ES-I3 (cell line): ENCODE measurements around the gene MRPS34.

ENCODE experiments used
- H3K36me3 ChIP-seq: 2 replicates; pipeline ENCODE4 v1.6.1; 2013; ENCODE audit warnings: mild to moderate bottlenecking, low read length, control low read depth, moderate library complexity; ENCODE audit not compliant: insufficient read depth
- H3K4me1 ChIP-seq: 2 replicates; pipeline ENCODE4 v1.6.1; 2013; ENCODE audit warnings: mild to moderate bottlenecking, control low read depth, low read length; ENCODE audit not compliant: insufficient read depth
- H3K9ac ChIP-seq: 2 replicates; pipeline ENCODE4 v1.6.1; 2013; ENCODE audit warnings: low read depth, mild to moderate bottlenecking, low read length, moderate library complexity
- H3K9me3 ChIP-seq: 2 replicates; pipeline ENCODE4 v1.6.1; 2013; ENCODE audit warnings: mild to moderate bottlenecking, low read length, moderate library complexity; ENCODE audit not compliant: control insufficient read depth, insufficient read depth

MRPS34 gene

DNA sequence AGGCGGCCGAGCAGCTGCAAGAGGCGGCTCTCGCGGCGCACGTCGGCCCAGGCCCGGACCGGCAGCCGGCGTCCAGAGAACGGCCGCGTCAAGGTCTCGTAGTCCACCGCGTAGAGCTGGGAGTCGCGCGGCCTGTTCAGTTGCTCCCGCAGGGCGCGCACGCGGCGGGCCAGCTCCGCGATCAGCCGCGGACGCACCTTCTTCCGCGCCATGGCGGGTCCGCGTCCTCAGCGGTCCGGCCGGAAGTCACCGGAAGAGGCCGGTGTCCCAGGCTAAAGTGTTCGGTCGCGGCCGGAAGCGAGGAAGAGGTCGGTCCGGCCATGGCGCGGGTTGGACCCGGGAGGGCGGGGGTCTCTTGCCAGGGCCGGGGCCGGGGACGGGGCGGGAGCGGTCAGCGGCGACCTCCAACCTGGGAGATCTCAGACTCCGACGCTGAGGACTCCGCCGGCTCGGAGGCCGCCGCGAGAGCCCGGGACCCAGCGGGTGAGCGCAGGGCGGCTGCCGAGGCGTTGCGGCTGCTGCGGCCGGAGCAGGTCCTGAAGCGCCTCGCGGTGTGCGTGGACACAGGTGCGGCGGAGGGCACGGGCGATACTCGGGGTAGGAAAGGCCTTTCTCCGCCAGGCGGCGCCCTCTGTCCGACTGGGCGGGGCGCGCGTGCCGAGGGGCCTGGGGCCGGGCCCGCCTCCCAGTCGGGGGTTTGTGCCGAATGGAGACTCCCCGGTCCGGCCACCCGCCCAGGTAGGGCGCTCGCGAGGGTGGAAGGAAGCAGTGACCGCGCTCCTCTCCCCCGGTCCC lies at the start of gene MRPS34:
Gene MRPS34, minus strand, starts transcription at position 227 of the 795 bp plus-strand sequence. Its CDS starts 15 bp downstream, at position 212.
- no peaks in the 10 kb centered on the region for H3K9me3 ChIP-seq
- H3K9ac ChIP-seq: peak within 1 kb of the TSS; percentile 92
- H3K4me1 ChIP-seq: no peaks in the 10 kb centered on the region
- H3K36me3 ChIP-seq: no peaks in the 10 kb centered on the region; the same call in 1 of the 2 replicates

DNA sequence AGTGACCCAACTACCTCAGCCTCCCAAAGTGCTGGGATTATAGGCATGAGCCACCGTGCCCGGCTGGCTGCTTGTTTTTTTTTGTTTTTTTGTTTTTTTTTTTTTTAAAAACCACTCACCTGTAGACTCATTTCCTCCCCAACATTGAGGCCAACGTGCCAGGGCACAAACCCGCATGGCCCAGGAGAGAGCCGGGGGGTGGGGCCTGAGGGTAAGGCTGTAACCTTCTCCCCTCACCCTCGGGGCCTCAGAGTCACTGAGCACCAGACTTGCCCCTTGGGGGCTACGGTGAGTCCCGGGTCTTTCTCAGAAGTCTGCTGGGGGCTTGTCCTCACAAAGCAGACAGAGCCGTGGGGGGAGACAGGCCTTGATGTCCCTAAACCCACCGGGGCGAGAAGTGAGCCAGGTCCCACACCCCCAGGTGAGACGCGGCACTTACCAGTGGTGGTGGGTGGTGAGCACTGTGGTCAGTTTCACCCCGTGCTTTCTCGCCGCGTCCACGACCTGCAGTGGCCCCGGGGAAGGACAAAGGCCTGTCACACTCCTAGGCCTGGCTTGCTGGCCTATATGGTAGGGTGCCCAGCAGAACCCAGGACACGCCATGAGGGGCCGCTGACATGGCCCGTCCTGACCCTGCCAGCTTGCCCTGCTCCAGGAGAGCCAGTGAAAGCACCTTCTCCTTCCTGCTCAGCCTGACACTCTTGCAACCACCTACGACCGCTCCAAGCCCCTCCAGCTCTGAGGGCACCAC lies 49.1 kb upstream of the MRPS34 start:
- no peaks in the 10 kb centered on the region for H3K4me1 ChIP-seq
- no peak overlapping the region for H3K9ac ChIP-seq

DNA sequence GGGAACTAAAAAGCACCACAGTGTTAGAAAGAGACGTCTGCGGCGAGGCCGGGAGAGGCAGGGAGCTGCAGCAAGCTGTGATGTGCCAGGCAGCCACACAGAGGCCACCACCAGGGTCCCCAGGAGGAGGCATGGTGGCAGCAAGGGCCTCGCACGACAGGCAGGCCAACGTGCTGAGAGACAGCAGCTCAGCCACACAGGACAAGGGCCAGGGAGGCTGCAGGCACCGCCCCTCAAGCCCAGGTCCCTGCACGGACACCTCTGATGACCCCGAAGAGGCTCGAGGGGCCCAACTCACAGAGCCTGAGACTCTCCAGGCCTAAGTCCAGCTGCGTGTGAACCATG lies 48.0 kb upstream of the MRPS34 start:
- Histone ChIP-seq H3K9ac (no peak overlapping the region), H3K4me1 (no peaks in the 10 kb centered on the region), H3K36me3 (no peaks in the 10 kb centered on the region), H3K9me3 (no peaks in the 10 kb centered on the region)

More for the DNA sequence above, 49.1 kb upstream of the MRPS34 start:
- Histone ChIP-seq H3K36me3 (no peaks in the 10 kb centered on the region), H3K9me3 (no peaks in the 10 kb centered on the region)

- Histone ChIP-seq H3K9ac (no peak overlapping the region), H3K4me1 (no peaks in the 10 kb centered on the region), H3K36me3 (no peaks in the 10 kb centered on the region), H3K9me3 (no peaks in the 10 kb centered on the region)
Observed at GRCh38 chr16:1820096-1820945, 47.4 kb upstream of the MRPS34 start.

DNA sequence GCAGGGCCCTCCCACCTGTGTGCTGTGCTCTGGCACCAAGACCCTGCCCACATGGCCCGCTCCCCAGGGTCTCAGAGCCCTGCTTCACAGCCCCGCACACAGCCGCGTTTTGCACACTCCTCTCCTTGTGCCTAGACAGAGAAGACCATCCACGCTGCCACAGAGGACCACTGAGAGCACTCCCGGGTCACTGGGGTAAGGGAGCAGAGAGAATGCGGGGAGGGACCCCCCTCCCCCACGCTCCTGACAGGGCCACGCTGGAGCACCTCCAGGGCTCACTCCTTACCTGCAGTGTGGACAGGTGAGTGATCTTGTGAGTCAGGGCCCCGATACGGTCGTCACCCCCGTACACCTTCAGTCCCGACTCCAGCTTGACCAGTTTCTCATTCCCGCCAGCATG lies 46.7 kb upstream of the MRPS34 start:
- Histone ChIP-seq H3K9ac (no peak overlapping the region), H3K4me1 (no peaks in the 10 kb centered on the region), H3K36me3 (no peaks in the 10 kb centered on the region), H3K9me3 (no peaks in the 10 kb centered on the region)

DNA sequence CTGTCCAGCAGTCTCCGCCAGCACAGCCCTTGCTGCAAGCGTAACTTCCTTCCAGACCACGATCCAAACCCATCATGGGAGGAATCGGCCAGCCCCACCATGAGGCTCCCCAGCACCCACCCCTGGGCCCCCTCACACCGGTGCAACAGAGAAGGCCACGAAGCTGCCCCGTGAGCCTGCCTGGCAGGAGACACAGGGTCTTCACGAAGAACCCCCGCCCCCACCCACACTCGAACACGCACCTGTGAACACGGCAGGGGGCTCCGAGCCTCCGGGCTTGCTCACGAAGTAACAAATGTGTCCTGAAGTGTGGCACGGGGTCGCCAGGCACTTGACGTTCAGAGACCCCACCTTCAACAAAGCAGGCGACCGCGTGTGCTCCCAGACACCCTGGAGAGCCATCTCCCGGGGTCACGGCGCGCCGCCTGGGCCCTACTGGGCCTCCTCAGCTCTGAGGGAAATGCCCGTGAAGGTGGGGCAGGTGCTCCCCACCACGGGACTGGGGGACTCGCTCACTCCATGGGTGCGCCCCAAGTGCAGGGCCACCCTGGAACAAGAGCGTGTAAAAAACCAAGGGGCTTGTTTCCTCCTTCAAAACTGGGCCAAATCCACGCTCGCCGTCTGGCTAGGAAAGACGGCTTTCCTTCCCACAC lies 46.1 kb upstream of the MRPS34 start:
- Histone ChIP-seq H3K36me3 (no peaks in the 10 kb centered on the region), H3K9me3 (no peaks in the 10 kb centered on the region), H3K9ac (no peak overlapping the region), H3K4me1 (no peaks in the 10 kb centered on the region)

DNA sequence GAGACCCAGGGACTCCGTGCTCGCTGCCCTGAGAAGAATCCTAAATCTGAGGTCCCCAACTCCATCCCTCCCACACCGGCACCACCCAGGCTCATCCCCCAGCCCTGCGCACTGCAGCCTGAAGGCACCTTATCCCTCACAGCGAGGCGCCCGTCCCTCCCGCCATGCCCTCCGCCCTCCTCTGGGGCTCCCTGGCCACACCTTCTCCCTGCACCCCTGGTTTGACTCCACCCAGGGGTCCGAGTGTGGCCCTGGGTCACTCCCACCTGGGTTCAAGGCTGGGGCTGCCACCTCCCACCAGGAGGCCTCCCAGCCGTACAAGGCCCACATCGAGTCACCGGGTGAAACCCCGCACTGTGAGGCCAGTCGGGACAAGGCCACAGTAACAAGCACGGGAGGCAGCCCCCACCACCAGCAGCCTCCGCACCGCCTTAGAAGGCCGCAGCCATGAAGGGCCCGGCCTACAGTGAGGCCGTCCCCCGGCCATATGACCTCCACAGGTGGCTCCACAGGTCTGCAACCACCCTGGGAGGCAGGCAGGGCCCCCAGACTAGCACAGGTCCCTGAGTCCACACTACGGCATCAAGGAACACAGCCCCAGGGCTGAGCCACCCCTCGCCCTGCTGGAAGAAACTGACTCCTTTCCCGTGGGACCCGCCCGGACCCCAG lies 45.4 kb upstream of the MRPS34 start:
- no peaks in the 10 kb centered on the region for H3K36me3 ChIP-seq
- H3K9me3 ChIP-seq: no peaks in the 10 kb centered on the region
- H3K9ac ChIP-seq: no peak overlapping the region
- H3K4me1 ChIP-seq: no peaks in the 10 kb centered on the region

DNA sequence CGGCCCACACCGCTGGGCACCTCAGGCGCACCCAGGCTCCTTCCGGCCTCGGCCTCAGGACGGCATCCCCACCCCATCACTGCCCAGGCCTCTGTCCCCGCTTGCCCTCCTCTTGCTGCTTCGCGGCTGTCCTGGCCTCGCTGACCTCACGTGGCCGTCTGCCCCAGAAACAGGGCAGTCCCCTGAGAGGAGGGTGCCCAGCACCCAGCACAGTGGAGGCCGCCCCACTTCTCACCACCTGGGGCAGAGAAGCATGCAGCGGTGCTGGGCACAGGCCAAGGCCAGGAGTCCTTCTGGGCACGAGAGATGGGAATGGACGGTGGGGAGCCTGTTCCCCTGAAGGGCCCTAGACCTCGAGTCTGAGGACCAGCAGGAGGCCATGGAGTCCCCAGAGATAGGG lies 44.8 kb upstream of the MRPS34 start:
- Histone ChIP-seq H3K4me1 (no peaks in the 10 kb centered on the region), H3K36me3 (no peaks in the 10 kb centered on the region), H3K9me3 (no peaks in the 10 kb centered on the region), H3K9ac (no peak overlapping the region)

DNA sequence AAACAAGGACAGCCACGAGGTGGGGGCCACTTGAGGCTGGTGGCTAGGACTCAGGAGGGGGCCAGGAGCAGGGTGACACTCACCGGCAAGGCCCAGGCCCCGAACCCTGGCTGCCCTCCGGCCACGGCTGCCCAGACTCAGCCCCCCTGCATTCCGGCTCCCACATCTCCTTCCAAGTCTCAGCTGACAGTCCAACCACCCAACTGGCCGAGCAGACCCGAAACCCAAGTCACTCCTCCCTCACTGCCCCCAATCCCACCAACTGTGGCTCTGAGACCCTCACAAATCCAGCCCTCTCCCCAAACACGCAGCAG lies 44.3 kb upstream of the MRPS34 start:
- Histone ChIP-seq H3K9me3 (no peaks in the 10 kb centered on the region), H3K4me1 (no peaks in the 10 kb centered on the region), H3K9ac (no peak overlapping the region), H3K36me3 (no peaks in the 10 kb centered on the region)

GRCh38 chr16:1816396-1817275 lies 43.7 kb upstream of the MRPS34 start:
- Histone ChIP-seq H3K4me1 (no peaks in the 10 kb centered on the region), H3K36me3 (no peaks in the 10 kb centered on the region), H3K9ac (no peak overlapping the region)

DNA sequence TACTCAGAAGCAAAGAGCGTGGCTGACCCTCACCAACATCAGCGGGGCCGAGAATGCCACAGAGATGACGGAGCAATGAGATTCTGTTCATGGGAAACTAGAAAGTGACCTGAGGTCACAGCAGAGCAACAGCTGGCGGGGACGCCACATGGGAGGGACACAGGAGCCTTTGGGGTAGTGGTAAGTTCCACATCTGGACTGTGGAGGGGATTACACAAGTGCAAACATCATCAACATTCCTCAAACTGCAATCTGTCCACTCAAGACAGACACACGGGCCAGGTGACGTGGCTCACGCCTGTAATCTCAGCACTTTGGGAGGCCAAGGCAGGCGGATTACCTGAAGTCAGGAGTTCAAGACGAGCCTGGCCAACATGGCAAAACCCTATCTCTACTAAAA lies 42.5 kb upstream of the MRPS34 start:
- no peak overlapping the region for H3K9ac ChIP-seq
- no peaks in the 10 kb centered on the region for H3K9me3 ChIP-seq
- no peaks in the 10 kb centered on the region for H3K4me1 ChIP-seq
- H3K36me3 ChIP-seq: no peaks in the 10 kb centered on the region

More at GRCh38 chr16:1816396-1817275, 43.7 kb upstream of the MRPS34 start:
- H3K9me3 ChIP-seq: no peaks in the 10 kb centered on the region

GRCh38 chr16:1812732-1813163 lies 39.8 kb upstream of the MRPS34 start:
- Histone ChIP-seq H3K9ac (no peak overlapping the region), H3K4me1 (no peaks in the 10 kb centered on the region), H3K9me3 (no peaks in the 10 kb centered on the region), H3K36me3 (no peaks in the 10 kb centered on the region; the same call in 1 of the 2 replicates)

GRCh38 chr16:1810536-1810935 lies 37.6 kb upstream of the MRPS34 start:
- Histone ChIP-seq H3K9ac (no peak overlapping the region), H3K4me1 (no peaks in the 10 kb centered on the region), H3K36me3 (peaks cover 3% of the 10 kb centered on the region; the same call in 1 of the 2 replicates), H3K9me3 (no peaks in the 10 kb centered on the region)
